ENCODE measurements around the gene ABCG1. TPM values are rescaled to one million over a fixed set of nuclear protein-coding genes. Genes with fewer than 3 reads are reported as not detected.

The ABCG1 gene
- total and polyA plus RNA-seq, 2 of the 4 experiments (the other 2 are of a cell fraction), result 0.19 to 0.36 TPM

DNA sequence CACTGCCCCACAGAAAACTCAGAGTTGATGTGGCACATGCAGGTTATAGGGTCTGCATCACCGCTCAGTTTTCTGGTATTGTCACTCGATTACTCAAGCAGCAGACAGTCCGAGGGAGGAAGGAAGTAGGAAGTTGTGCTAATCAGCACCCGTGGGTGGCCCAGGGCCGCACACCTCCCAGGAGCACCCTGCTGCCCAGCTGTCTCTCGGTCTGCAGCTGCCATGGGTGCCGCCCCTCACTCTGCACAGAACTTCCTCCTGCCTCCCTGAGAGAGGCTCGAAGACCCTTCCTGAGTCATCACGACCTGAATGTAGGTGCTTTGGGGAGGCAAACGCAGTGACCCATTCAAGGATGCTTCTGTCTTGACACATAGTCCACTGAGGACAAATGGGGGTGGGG is 100.4 kb downstream of the ABCG1 start:
- intact Hi-C loops (cut with micrococcal nuclease) (no loop called here), in situ Hi-C loops (cut with MboI; ENCODE audit: low sequenced_read_pairs) (no loop called here), dilution Hi-C loops (cut with HindIII; ENCODE audit: low sequenced_read_pairs, unreplicated experiment) (no loop called here)
- TF ChIP-seq USF2 (IDR thresholded peaks at IDR 0.05; ENCODE audit: low read depth, low read length), result no peak
- TF ChIP-seq RCOR1 (IDR thresholded peaks at IDR 0.05; ENCODE audit: insufficient replicate concordance, low read length), result no peak
- no peak for TF ChIP-seq FOS (IDR thresholded peaks at IDR 0.05; ENCODE audit: low read depth, low read length)
- no peak for TF ChIP-seq NFE2L2 (IDR thresholded peaks at IDR 0.05; ENCODE audit: low read depth, low read length)
- TF ChIP-seq RAD21 (IDR thresholded peaks at IDR 0.05; ENCODE audit: low read length), result no peak
- no peak for TF ChIP-seq CHD1 (IDR thresholded peaks at IDR 0.05; ENCODE audit: low read depth, low read length)
- TF ChIP-seq MAFK (IDR thresholded peaks at IDR 0.05; ENCODE audit: low read depth, low read length), result no peak
- TF ChIP-seq ELK1 (IDR thresholded peaks at IDR 0.05; ENCODE audit: borderline replicate concordance, low read depth, low read length), result no peak
- no peak for TF ChIP-seq BHLHE40 (IDR thresholded peaks at IDR 0.05; ENCODE audit: low read depth, low read length)
- no peak for TF ChIP-seq MAZ (IDR thresholded peaks at IDR 0.05; ENCODE audit: borderline replicate concordance, low read depth, low read length)
- TF ChIP-seq RFX5 (IDR thresholded peaks at IDR 0.05; ENCODE audit: low read depth, low read length), result no peak
- TF ChIP-seq MXI1 (IDR thresholded peaks at IDR 0.05; ENCODE audit: borderline replicate concordance, low read depth, low read length), result no peak
- no peak for TF ChIP-seq CEBPB (IDR thresholded peaks at IDR 0.05; ENCODE audit: low read depth, low read length)
- no peak for TF ChIP-seq POLR2A (IDR thresholded peaks at IDR 0.05; ENCODE audit: low read depth, low read length)
- no peak for TF ChIP-seq SMC3 (IDR thresholded peaks at IDR 0.05; ENCODE audit: low read depth, low read length)
- no peak for TF ChIP-seq CTCF (conservative IDR thresholded peaks at IDR 0.05; ENCODE audit: low read depth, low read length)
- Histone ChIP-seq H3K4ac (ENCODE audit: low read depth, low read length) (no peak overlapping the region), H2BK20ac (ENCODE audit: low read depth, low read length) (no peak overlapping the region), H3K4me1 (ENCODE audit: control insufficient read depth, insufficient read depth, low read length) (no peaks in the 10 kb centered on the region), H3K4me2 (ENCODE audit: low read depth, low read length) (no peak overlapping the region), H3K4me3 (ENCODE audit: insufficient read depth, low read depth, low read length) (no peak overlapping the region), H4K91ac (ENCODE audit: insufficient read depth, low read depth, low read length) (no peak overlapping the region), H2BK120ac (ENCODE audit: low read depth, low read length) (no peak overlapping the region), H3K14ac (replicated peaks; ENCODE audit: low read depth, low read length) (no peak overlapping the region), H3K23ac (ENCODE audit: low read depth, low read length) (no peak overlapping the region), H4K20me1 (ENCODE audit: insufficient read depth, low read length) (no peaks in the 10 kb centered on the region; the same call in 1 of the 2 replicates), H4K5ac (ENCODE audit: low read depth, low read length) (no peak overlapping the region), H3K9ac (ENCODE audit: low read depth, low read length) (no peak overlapping the region), H3K56ac (ENCODE audit: extremely low read depth, insufficient read depth, low read length) (no peak overlapping the region), H3K9me3 (ENCODE audit: control insufficient read depth, insufficient read depth, low read length) (no peaks in the 10 kb centered on the region), H2BK15ac (ENCODE audit: low read depth, low read length) (no peak overlapping the region), H3K27me3 (ENCODE audit: control insufficient read depth, insufficient read depth, low read length) (peaks cover 35% of the 10 kb centered on the region), H2AK9ac (replicated peaks; ENCODE audit: low read depth, low read length, poor library complexity) (no peak overlapping the region), H3K27ac (ENCODE audit: insufficient read depth, low read length) (no peak overlapping the region), H2AK5ac (ENCODE audit: low read depth, low read length) (no peak overlapping the region), H3K36me3 (ENCODE audit: control insufficient read depth, insufficient read depth, low read length) (no peaks in the 10 kb centered on the region), H2AFZ (replicated peaks; ENCODE audit: low read length, poor library complexity) (no peak overlapping the region), H3K9me1 (ENCODE audit: insufficient read depth, low read length) (no peaks in the 10 kb centered on the region), H4K8ac (ENCODE audit: low read depth in 2 of 2, low read length in 2 of 2) (no peak overlapping the region), H3K18ac (ENCODE audit: low read depth, low read length) (no peak overlapping the region), H3K79me1 (ENCODE audit: low read depth in 1 of 2, low read length in 2 of 2) (no peaks in the 10 kb centered on the region), H2BK5ac (ENCODE audit: low read depth, low read length, poor library complexity, severe bottlenecking) (no peak overlapping the region)
- DNase-seq (no peak), ATAC-seq (ENCODE audit: low read depth) (no peak)
- ChIA-PET POLR2A (ENCODE audit: unreplicated experiment) (no interaction called here), CTCF (no interaction called here)
- WGBS, 2 experiments (ENCODE audit: extremely low coverage in 2 of 2, insufficient read length in 1 of 2), result 57% methylated on average over 2 of the region's 10 CpGs; no CpG with 5 or more reads in 1 of the 2 experiments
- BruUV-seq (replicated peaks), result no TSS peak
